ENCODE results near the gene MUSTN1. TPM values are rescaled to one million over a fixed set of nuclear protein-coding genes. Genes with fewer than 3 reads are reported as not detected.

Gene MUSTN1
- total and polyA plus RNA-seq, 3 donors from 2014 or later, result 3.5 to 21.7 (median 3.6) TPM

DNA sequence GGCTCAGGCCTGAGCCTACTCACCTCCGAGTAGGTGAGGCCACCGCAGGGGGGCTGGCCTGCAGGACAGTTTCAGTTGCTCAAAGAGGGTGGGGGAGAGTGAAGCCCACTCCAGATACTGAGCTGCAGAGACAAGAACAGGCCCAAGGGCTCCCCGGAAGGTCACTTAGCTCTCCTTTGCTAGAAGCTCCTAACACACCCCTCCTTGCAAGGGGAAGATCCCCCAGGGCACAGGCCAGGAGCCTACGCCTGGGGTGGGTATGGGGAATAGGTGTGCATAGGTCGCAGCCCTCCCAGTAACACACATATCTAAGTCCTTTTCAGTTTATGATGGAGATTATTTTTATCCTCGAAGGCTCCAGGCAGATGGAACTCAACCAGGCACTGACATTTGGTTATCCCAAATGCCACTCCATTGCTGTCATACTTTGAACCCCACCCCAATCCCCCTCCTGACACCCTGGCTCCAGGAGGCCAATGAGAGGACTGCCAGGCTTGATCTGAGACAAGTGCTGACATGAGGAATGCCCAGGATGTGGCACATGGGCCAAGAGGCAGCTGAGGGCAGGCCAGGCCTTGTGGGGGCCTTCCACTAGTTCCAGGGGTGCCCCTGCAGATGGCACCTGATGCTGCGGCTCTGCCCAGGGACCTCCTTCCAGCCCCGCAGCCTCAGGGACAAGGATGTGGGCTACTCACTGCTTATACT is 1.1 kb upstream of the MUSTN1 start:
- no peak for DNase-seq
- H3K36me3 ChIP-seq (ENCODE audit: low read depth, missing control alignments), result no peaks in the 10 kb centered on the region
- TF ChIP-seq, protein P1, sequence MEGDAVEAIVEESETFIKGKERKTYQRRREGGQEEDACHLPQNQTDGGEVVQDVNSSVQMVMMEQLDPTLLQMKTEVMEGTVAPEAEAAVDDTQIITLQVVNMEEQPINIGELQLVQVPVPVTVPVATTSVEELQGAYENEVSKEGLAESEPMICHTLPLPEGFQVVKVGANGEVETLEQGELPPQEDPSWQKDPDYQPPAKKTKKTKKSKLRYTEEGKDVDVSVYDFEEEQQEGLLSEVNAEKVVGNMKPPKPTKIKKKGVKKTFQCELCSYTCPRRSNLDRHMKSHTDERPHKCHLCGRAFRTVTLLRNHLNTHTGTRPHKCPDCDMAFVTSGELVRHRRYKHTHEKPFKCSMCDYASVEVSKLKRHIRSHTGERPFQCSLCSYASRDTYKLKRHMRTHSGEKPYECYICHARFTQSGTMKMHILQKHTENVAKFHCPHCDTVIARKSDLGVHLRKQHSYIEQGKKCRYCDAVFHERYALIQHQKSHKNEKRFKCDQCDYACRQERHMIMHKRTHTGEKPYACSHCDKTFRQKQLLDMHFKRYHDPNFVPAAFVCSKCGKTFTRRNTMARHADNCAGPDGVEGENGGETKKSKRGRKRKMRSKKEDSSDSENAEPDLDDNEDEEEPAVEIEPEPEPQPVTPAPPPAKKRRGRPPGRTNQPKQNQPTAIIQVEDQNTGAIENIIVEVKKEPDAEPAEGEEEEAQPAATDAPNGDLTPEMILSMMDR (IDR thresholded peaks at IDR 0.05), result no peak
- TF ChIP-seq POLR2A (IDR thresholded peaks at IDR 0.05), result no peak
- no peaks in the 10 kb centered on the region for H3K27me3 ChIP-seq
- H3K9me3 ChIP-seq, result no peaks in the 10 kb centered on the region
- 88 to 93% methylated on average over 8 of the region's 8 CpGs for WGBS, 2 donors
- no peak overlapping the region for H3K27ac ChIP-seq
- no peaks in the 10 kb centered on the region for H3K4me1 ChIP-seq
- no peak overlapping the region for H3K4me3 ChIP-seq
- intact Hi-C loops (cut with DNase I; ENCODE audit: low total_unique reads), result no loop called here

- TF ChIP-seq POLR2A (IDR thresholded peaks at IDR 0.05), result no peak
- TF ChIP-seq, protein P1 (IDR thresholded peaks at IDR 0.05), result no peak
- Histone ChIP-seq H3K27me3 (no peaks in the 10 kb centered on the region), H3K9me3 (no peaks in the 10 kb centered on the region), H3K36me3 (ENCODE audit: low read depth, missing control alignments) (no peaks in the 10 kb centered on the region), H3K4me3 (no peak overlapping the region), H3K27ac (no peak overlapping the region), H3K4me1 (no peaks in the 10 kb centered on the region)
- intact Hi-C loops (cut with DNase I; ENCODE audit: low total_unique reads), result no loop called here
- WGBS, 2 donors, result 85 to 98% methylated on average over 14 of the region's 14 CpGs
- no peak for DNase-seq
These were observed 1.6 kb downstream of the MUSTN1 start for GRCh38 chr3:52833202-52833601.

- Histone ChIP-seq H3K4me1 (no peaks in the 10 kb centered on the region), H3K36me3 (ENCODE audit: low read depth, missing control alignments) (no peaks in the 10 kb centered on the region), H3K9me3 (no peaks in the 10 kb centered on the region), H3K4me3 (no peak overlapping the region), H3K27me3 (no peaks in the 10 kb centered on the region), H3K27ac (no peak overlapping the region)
- DNase-seq, result no peak
- intact Hi-C loops (cut with DNase I; ENCODE audit: low total_unique reads), result no loop called here
- 54 to 55% methylated on average over 17 to 20 of the region's 21 CpGs for WGBS, 2 donors
- TF ChIP-seq, protein P1 (IDR thresholded peaks at IDR 0.05), result no peak
- TF ChIP-seq POLR2A (IDR thresholded peaks at IDR 0.05), result no peak
These were observed 3.1 kb downstream of the MUSTN1 start for GRCh38 chr3:52831500-52832301.

DNA sequence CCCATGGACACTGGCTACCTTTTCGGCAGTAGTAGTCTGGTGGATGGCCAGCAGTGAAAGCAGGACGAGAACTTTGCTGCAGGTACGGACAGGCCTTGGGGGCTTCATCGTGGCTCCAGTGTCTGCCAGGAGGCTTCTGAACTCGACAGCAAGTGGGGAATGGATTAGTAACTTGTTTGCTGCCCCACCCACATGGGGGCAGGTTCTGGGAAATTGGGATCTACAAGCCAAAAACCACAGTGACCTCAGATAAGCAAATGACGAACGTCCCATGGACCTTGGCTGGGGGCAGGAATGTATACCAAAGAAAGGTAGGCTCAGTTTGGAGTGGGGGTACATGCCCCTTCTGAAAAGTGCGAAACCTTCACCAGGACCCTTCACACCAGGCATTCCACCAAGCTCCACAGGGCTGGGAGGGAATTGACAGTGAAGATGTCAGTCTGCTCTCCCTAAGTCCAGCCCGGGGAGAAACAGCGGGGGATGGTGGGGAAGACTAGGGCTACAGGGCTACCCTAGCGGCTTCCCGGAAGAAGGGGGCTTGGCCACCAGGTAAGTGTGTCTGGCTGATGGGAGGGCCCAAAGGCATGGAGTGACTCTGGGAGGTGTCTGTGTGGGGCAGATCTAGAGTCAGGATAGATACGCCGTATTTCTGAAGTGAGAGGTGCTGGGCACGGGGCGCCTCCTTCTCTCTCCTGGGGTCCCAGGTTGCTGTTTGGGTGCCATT is 4.1 kb downstream of the MUSTN1 start, which contains the start of gene ITIH4:
ITIH4 (minus strand) TSS at position 138 of the 724 bp plus-strand sequence; CDS start at position 108, 30 bp downstream.
- DNase-seq, result no peak
- TF ChIP-seq, protein P1 (IDR thresholded peaks at IDR 0.05), result no peak
- TF ChIP-seq POLR2A (IDR thresholded peaks at IDR 0.05), result no peak
- Histone ChIP-seq H3K9me3 (no peaks in the 10 kb centered on the region), H3K36me3 (ENCODE audit: low read depth, missing control alignments) (no peaks in the 10 kb centered on the region), H3K27me3 (no peaks in the 10 kb centered on the region), H3K27ac (no peak within 1 kb of the TSS), H3K4me1 (no peaks in the 10 kb centered on the region), H3K4me3 (no peak within 1 kb of the TSS)
- 79 to 85% methylated on average over 16 of the region's 16 CpGs for WGBS, 2 donors
- intact Hi-C loops (cut with DNase I; ENCODE audit: low total_unique reads), result no loop called here

Measured in testis (tissue), 3 donors.